Subcutaneous adipose tissue (tissue), 4 donors: ENCODE results near the gene MGAT1. TPM values are rescaled to one million over a fixed set of nuclear protein-coding genes. Genes with fewer than 3 reads are reported as not detected.

Experiments used
- CTCF ChIP-seq: fragments of 450-650 bp; IDR thresholded peaks from one replicate; pipeline ENCODE4 v1.5.1; 2016; ENCODE audit warnings: low read depth, mild to moderate bottlenecking, control low read depth, antibody characterized with exemption, moderate library complexity
- total RNA-seq, 4 donors: library from RNA; depleted of rRNA; stranded (reverse); fragments of >200 nt; gene quantifications; one replicate each; pipeline ENCODE4 v1.1.0, GENCODE V29; 2016

Gene MGAT1
- total RNA-seq, 4 donors from 2014 or later = 165 to 345 (median 230) TPM

DNA sequence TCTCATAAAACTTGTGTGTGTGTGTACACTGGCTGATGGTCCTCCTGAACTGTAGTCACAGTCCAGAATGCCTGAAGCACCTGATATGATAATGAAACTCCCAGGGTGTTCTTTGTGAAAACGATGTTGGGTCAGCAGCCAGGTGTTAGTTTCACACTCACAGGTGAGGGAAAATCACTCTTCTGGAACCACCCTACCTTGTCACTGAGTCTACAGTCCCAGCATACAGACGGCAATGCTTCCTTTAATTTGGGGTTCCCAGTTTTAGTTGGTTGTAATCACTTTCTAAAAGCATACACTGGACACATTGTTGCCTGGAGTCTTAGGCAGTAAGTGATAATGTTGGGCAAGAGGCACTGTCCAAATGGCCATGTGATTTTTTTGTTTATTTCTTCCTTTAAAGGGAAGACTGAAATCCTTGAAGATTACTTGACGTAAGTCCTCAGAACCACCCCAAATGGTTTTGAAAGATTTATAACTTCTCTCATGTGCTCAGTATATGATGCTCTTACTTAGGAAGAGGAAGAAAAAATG, 18.2 kb upstream of the MGAT1 start:
- no peak for TF ChIP-seq CTCF

DNA sequence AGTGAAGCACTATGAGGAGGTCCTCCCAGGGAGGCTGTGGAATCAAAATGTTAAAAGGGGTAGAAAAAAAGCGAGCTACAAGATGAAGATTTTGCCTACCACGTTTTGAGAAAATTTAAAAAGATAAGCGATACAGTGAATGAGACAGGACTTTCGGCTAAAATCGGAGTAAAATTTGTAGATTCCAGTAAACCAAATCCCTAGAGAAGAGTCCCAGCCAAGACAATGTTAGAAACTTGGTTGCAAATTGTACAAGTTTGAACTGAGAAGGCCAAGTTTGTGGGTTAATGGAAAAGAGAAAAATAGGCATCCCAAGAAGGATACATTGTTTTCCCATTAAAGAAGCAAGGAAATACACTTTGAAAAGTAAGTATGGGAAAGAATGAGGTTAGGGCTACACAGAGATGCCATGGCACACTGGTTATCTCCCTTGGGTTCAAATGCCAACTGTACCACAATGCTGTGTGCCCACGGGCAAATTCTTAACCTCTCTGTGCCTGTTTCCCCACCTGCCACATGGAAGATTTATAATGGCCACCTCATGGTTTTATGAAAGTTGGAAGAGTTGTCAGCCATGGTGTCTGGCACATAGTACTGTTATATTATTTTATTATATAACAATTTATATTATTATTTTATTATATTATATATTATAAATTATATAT, 16.2 kb upstream of the MGAT1 start:
- no peak for TF ChIP-seq CTCF

- TF ChIP-seq CTCF = no peak
Observed at GRCh38 chr5:180817893-180818674, 15.5 kb upstream of the MGAT1 start.

DNA sequence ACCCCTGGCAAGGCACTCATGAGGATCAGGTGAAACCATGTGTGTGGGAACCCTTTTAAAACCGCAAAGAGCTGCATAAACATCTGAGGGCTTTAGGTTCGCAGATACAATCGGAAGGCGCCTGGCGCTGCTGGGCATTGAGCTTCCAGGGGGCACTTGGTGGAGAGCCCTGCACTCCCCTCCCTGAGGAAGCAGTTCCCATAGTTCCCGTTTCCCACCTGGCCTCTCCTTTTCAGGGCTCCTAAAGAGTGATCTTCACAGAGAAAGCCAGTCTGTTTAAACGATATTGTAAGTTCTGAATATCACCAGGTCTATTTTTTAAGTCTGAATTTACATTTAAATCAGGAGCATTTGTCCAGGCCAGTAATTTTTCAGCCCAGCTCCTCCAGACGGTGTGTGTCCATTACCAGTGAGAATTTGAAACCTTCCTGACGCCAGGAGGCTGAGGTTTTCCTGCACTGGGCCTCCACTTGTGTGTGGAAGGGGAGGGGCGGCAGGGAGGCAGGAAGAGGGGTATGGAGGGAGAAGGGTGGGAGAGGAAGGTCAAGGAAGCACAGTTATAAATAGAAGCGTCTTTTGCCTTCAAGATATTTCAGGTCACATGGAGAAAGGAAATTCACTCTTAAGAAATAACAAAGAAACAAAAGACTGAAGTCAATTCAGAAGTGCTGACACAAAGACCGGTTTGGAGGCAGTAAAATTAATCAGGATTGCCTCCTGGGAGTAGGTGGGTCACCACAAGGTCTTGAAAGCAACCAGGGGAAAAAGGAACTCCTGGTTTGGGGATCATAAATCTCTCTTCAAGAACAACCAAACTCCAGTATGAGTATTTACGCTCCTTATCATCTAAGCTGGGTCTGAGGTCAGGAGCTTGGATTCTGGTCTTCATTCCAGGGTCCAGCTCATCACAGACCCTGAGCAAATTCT, 14.3 kb upstream of the MGAT1 start:
- no peak for TF ChIP-seq CTCF

DNA sequence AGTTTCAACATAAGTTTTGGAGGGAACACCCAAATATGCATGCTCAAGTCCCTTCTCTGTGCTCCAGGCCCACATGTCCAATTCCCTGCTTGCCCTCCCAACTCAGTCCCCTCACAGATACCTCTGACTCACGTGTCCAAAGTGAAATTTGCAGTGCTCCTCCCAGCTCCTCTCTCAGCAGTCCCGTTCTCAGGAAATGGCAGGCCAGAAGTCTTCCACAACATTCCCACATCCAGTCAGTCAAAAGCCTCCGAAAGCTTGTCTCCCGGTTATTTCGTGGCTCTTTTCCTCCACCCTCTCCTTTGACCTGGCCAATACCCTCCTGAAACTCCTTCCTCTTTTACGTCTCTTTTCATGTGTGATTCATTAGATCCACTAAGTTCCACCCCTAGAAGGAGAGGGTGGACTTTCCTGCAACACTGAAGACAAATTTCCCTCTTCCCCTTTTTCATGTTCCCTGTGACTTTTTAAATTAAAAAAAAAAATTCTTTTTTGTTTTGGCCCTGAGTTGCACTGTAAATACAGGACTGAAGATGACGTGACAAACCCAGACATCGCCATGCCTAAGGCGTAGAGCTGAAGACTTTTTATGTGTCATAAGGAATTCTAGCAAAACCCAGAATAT, 12.8 kb upstream of the MGAT1 start:
- no peak for TF ChIP-seq CTCF

DNA sequence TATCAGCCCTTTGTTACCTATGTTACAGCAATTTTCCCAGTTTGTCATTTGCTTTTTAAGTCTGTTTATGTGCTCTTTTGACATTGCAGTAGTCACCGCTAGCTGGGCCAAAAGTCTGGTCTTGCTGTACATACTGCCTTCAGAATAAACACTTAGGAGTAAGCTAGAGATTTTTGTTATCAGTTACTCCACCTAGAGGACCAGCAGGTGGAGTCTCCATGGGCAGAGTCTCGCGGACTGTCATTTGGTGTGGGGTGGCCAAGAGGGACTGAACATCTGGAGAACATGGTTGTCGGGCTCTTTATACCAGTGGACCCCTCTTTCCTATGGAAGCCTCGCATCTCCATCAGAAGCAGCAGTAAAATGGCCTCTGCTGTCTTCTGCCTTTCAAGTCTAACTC, 10.8 kb upstream of the MGAT1 start:
- no peak for TF ChIP-seq CTCF
